Sigmoid colon (tissue), 7 donors: ENCODE results near the gene NCAM2. TPM values are rescaled to one million over a fixed set of nuclear protein-coding genes. Genes with fewer than 3 reads are reported as not detected.

Experiments
- DNase-seq: peaks from one replicate; pipeline ENCODE4 v3.0.0-alpha.2; 2019
- H3K27ac ChIP-seq, 4 donors: fragments of 200-600 bp; sonication (generic); one replicate each; pipeline ENCODE4 v1.5.1; 2016 to 2019; ENCODE audit warnings: mild to moderate bottlenecking in 1 of 4
- H3K27me3 ChIP-seq, 3 donors: fragments of 200-600 bp; sonication (generic); one replicate each; pipeline ENCODE4 v1.5.1; 2019; ENCODE audit warnings: mild to moderate bottlenecking in 1 of 3
- H3K36me3 ChIP-seq, 4 donors: fragments of 200-600 bp; sonication (generic); one replicate each; pipeline ENCODE4 v1.5.1; 2016 to 2019
- H3K4me1 ChIP-seq, 4 donors: fragments of 200-600 bp; sonication (generic); one replicate each; pipeline ENCODE4 v1.5.1; 2017 to 2019
- H3K4me3 ChIP-seq, 4 donors: fragments of 200-600 bp; sonication (generic); one replicate each; pipeline ENCODE4 v1.5.1; 2017 to 2019; ENCODE audit warnings: mild to moderate bottlenecking in 2 of 4, moderate library complexity in 1 of 4
- H3K9me3 ChIP-seq, 4 donors: fragments of 200-600 bp in 3 of 4; sonication (generic) in 3 of 4; one replicate each; pipeline versions ENCODE4 v1.5.1 to v1.6.1; 2013 to 2019
- EP300 ChIP-seq, 4 donors: sonication (generic); formaldehyde crosslinking; IDR thresholded peaks; one replicate each; pipeline ENCODE4 v1.6.1; 2017; ENCODE audit warnings: antibody characterized with exemption in 4 of 4
- POLR2A ChIP-seq, 2 donors: fragments of 450-650 bp; IDR thresholded peaks; one replicate each; pipeline ENCODE4 v1.6.1; 2016; ENCODE audit warnings: antibody characterized with exemption in 2 of 2, mild to moderate bottlenecking in 2 of 2, moderate library complexity in 2 of 2
- POLR2AphosphoS5 ChIP-seq, 4 donors: sonication (generic); formaldehyde crosslinking; IDR thresholded peaks; one replicate each; pipeline ENCODE4 v1.6.1; 2017; ENCODE audit warnings: antibody characterized with exemption in 4 of 4
- WGBS, 2 donors: extraction: QIAGEN DNeasy Blood & Tissue Kit; methylation state at CpG; one replicate each; pipeline ENCODE4 v1.1.7; 2013; 5-methylcytosine and 5-hydroxymethylcytosine counted together
- intact Hi-C: fragments of 100-400 bp; cut with DNase I; formaldehyde crosslinking; loops from one replicate; pipeline ENCODE4 v1.15.1; 2023
- polyA plus RNA-seq, 3 donors: library from polyadenylated mRNA; stranded (reverse); fragments of 200-250 nt; gene quantifications; one replicate each; pipeline ENCODE4 v1.2.3, GENCODE V29; 2013
- total RNA-seq, 4 donors: library from RNA; depleted of rRNA; stranded (reverse); fragments of >200 nt; gene quantifications; one replicate each; pipeline ENCODE4 v1.1.0, GENCODE V29; 2016
- TF ChIP-seq, protein P1 (sequence below), 4 experiments: fragments of 450-650 bp in 3 of 4; fragments of 200-600 bp in 1 of 4; IDR thresholded peaks; one replicate each; pipeline ENCODE4 v1.5.1; 2016 to 2019; ENCODE audit warnings: antibody characterized with exemption in 4 of 4, mild to moderate bottlenecking in 3 of 4, moderate library complexity in 2 of 4
- donor health status: healthy with polysubstance abuse.
- donor health status: Bipolar disorder and iron deficiency.
- donor health status: healthy.

NCAM2 gene
- total and polyA plus RNA-seq, 7 donors: under 0.01 to 17.1 (median 6.7) TPM; not detected in 1

DNA sequence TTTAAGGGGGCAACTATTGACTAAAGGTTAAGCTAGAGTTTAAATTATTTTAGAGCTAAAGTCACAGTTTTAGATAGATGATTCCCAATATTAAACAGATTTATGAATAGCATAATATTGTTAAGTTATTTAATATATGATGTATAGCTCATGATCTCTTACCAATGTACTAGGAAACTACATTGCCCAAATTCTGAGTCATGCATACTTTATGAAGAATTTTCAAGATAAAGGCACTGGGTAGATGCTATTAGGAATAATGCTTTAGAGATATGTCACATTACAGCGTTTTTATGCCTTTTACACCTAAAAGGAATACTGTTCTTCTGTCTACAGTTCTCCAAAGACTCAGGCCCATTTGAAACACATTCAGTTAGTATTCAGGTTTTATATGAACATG lies 215.1 kb downstream of the NCAM2 start:
- intact Hi-C loops: no loop called here
- 62 to 67% methylated on average over 1 of the region's 1 CpG for WGBS, 2 donors
- H3K4me1 ChIP-seq: no peaks in the 10 kb centered on the region
- H3K36me3 ChIP-seq: no peaks in the 10 kb centered on the region
- no peaks in the 10 kb centered on the region for H3K9me3 ChIP-seq
- H3K27me3 ChIP-seq: no peaks in the 10 kb centered on the region
- no peak overlapping the region for H3K27ac ChIP-seq
- no peak for DNase-seq
- TF ChIP-seq, protein P1, sequence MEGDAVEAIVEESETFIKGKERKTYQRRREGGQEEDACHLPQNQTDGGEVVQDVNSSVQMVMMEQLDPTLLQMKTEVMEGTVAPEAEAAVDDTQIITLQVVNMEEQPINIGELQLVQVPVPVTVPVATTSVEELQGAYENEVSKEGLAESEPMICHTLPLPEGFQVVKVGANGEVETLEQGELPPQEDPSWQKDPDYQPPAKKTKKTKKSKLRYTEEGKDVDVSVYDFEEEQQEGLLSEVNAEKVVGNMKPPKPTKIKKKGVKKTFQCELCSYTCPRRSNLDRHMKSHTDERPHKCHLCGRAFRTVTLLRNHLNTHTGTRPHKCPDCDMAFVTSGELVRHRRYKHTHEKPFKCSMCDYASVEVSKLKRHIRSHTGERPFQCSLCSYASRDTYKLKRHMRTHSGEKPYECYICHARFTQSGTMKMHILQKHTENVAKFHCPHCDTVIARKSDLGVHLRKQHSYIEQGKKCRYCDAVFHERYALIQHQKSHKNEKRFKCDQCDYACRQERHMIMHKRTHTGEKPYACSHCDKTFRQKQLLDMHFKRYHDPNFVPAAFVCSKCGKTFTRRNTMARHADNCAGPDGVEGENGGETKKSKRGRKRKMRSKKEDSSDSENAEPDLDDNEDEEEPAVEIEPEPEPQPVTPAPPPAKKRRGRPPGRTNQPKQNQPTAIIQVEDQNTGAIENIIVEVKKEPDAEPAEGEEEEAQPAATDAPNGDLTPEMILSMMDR (IDR thresholded peaks at IDR 0.05): no peak
- TF ChIP-seq POLR2A (IDR thresholded peaks at IDR 0.05): no peak
- TF ChIP-seq POLR2AphosphoS5 (IDR thresholded peaks at IDR 0.05): no peak
- no peak overlapping the region for H3K4me3 ChIP-seq

DNA sequence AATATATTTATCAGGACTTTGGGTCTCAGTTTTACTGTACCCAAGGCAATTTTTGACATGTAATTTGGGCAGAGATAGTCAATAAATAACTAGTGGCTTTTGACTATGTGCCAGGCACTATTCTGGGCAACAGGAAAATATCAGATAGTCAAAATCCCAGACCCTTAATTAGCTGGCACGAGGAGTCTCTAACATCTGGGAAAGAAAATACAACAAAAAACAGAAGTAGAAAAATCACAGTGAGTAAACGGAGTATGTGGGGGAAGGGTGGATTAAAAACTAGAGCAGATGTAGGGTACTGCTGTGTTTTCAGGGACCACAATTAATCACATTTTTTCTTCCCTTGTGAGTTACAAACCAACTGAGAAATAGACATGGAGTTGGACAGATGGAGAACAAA lies 217.8 kb downstream of the NCAM2 start:
- no peak for DNase-seq
- TF ChIP-seq, protein P1 (IDR thresholded peaks at IDR 0.05): no peak
- Histone ChIP-seq H3K9me3 (no peaks in the 10 kb centered on the region), H3K27ac (no peak overlapping the region), H3K36me3 (no peaks in the 10 kb centered on the region), H3K4me1 (no peaks in the 10 kb centered on the region), H3K27me3 (no peaks in the 10 kb centered on the region), H3K4me3 (no peak overlapping the region)
- 52 to 55% methylated on average over 2 of the region's 2 CpGs for WGBS, 2 donors
- intact Hi-C loops: no loop called here

DNA sequence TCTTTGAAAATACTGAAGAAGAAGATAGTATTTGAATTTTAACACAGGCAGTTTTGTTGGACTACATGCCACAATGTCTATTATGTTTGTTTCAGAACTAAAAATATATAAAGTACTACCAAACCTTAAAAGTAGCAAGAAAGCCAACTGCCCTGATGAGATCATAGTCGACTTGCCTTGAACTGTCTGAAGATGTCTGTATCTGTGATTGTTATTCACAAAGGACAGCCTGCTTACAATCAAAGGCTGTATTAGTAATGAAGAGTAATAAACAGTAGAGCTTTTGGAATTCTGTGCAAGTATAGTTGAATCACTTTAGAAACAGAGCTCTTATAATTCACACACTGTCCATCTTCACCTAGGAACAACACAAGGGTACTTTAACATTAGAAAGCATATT lies 228.3 kb downstream of the NCAM2 start:
- TF ChIP-seq POLR2AphosphoS5 (IDR thresholded peaks at IDR 0.05): no peak
- no peak for TF ChIP-seq POLR2A (IDR thresholded peaks at IDR 0.05)
- no peak for TF ChIP-seq EP300 (IDR thresholded peaks at IDR 0.05)
- TF ChIP-seq, protein P1 (IDR thresholded peaks at IDR 0.05): no peak
- no peak overlapping the region for H3K27ac ChIP-seq
- no peak overlapping the region for H3K4me3 ChIP-seq
- no peak for DNase-seq
- 67% methylated on average over 1 of the region's 1 CpG for WGBS, 2 donors
- no peaks in the 10 kb centered on the region for H3K36me3 ChIP-seq
- no peaks in the 10 kb centered on the region for H3K4me1 ChIP-seq
- H3K27me3 ChIP-seq: no peaks in the 10 kb centered on the region
- peaks cover 0 to 3% (median 0%) of the 10 kb centered on the region in 4 donors for H3K9me3 ChIP-seq
- intact Hi-C loops: no loop called here

DNA sequence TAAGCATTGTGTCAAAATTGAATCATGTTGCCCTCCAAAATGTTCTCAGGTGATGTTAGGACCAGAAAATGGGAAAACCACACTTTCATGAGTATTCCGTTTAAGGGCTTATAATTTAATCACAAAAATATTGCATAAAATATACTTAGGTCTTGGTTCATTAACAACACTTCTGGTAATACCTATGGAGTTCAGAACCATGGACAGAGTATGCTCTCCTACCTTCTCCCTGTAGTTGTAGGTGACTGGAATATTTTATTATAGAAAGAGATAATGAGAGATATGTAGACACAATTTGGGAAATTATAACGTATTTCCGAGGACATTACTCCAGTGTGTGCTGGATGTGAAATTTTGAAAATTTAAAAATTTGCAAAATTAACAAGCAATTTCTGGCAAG lies 232.5 kb downstream of the NCAM2 start:
- TF ChIP-seq POLR2AphosphoS5 (IDR thresholded peaks at IDR 0.05) (no peak), POLR2A (IDR thresholded peaks at IDR 0.05) (no peak), EP300 (IDR thresholded peaks at IDR 0.05) (no peak)
- TF ChIP-seq, protein P1 (IDR thresholded peaks at IDR 0.05): no peak
- Histone ChIP-seq H3K27ac (no peak overlapping the region), H3K9me3 (no peaks in the 10 kb centered on the region), H3K4me3 (no peak overlapping the region), H3K27me3 (no peaks in the 10 kb centered on the region), H3K36me3 (no peaks in the 10 kb centered on the region), H3K4me1 (no peaks in the 10 kb centered on the region)
- intact Hi-C loops: no loop called here
- no peak for DNase-seq
- 52 to 59% methylated on average over 3 of the region's 3 CpGs for WGBS, 2 donors

DNA sequence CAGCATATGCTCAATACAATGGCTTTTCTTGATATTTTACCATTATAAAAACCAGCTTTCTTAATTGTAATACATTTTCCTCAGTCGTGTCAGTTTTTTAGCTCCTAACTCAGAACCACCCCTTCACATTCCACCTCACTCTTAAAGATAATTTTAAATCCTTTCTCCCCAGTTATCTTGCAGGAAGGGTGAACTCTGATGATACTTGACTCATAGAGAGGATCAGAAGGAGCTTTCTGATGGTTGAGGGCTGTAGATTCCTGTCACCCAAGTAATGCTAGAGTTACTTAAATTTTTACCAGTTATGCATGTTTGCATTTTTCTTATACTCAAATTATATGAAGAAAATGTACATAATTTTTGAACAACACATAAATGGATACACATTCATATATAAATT lies 233.7 kb downstream of the NCAM2 start:
- Histone ChIP-seq H3K4me1 (no peaks in the 10 kb centered on the region), H3K9me3 (no peaks in the 10 kb centered on the region), H3K36me3 (no peaks in the 10 kb centered on the region), H3K27ac (no peak overlapping the region), H3K4me3 (no peak overlapping the region), H3K27me3 (no peaks in the 10 kb centered on the region)
- 21 to 30% methylated on average over 1 of the region's 1 CpG for WGBS, 2 donors
- intact Hi-C loops: no loop called here
- TF ChIP-seq, protein P1 (IDR thresholded peaks at IDR 0.05): no peak
- no peak for TF ChIP-seq POLR2A (IDR thresholded peaks at IDR 0.05)
- no peak for TF ChIP-seq POLR2AphosphoS5 (IDR thresholded peaks at IDR 0.05)
- TF ChIP-seq EP300 (IDR thresholded peaks at IDR 0.05): no peak
- DNase-seq: no peak
